Measurements from ENCODE around the gene WDR77. TPM values are rescaled to one million over a fixed set of nuclear protein-coding genes. Genes with fewer than 3 reads are reported as not detected.

Gene WDR77
- total RNA-seq, 1 experiment from 2014 or later = 42.5 TPM

DNA sequence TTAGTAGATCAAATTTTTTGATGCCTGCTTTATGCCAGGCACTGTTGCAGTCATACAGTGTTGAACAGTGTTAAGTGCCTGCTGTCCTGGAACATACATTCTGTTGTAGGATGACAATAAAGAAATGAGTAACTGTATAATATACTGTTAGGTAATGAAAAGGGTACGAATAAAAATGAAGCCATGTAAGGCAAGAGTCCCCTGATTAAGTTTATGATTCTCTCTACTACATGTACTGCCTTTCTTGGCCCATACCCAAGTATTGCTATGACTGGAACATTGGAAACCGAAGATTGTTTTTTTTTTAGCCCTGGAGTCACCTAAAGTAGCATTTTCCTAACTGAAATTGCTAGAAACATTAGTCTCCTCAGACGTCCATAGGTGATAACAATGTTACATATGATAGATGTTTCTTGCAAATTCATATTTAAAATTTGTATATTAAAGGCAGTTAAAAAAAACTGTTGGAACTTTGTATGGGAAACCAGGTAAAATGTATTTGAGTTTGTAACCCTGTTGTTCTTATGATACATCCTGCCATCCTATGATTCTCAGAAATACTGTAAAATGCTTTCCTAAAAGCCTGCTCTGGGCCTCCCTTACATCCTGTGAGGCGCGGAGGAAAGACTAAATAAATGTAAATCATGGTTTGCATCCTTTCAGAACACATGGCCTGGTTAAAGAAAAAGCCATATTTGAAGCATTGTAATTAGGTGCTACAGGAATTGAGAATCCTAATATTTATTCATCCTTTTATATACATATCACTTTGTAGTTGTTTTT, 6.0 kb upstream of the WDR77 start (continued):
- no peak for TF ChIP-seq CTCF (IDR thresholded peaks at IDR 0.05 in 2 of 3, conservative IDR thresholded peaks at IDR 0.05 in 1 of 3; ENCODE audit: borderline replicate concordance in 1 of 3, insufficient read depth in 1 of 3, low read depth in 2 of 3, low read length in 2 of 3)
- no peak for TF ChIP-seq SRF (IDR thresholded peaks at IDR 0.05; ENCODE audit: low read depth)
- no peak for TF ChIP-seq CBX3 (IDR thresholded peaks at IDR 0.05; ENCODE audit: low read depth)
- TF ChIP-seq CEBPB (IDR thresholded peaks at IDR 0.05; ENCODE audit: low read depth) = no peak
- TF ChIP-seq RAD21 (IDR thresholded peaks at IDR 0.05; ENCODE audit: low read depth) = no peak
- no peak for TF ChIP-seq EGR1 (IDR thresholded peaks at IDR 0.05; ENCODE audit: low read depth)
- no peak for TF ChIP-seq POLR2A (IDR thresholded peaks at IDR 0.05; ENCODE audit: borderline replicate concordance, extremely low read depth, insufficient read depth, insufficient read length)
- TF ChIP-seq SP1 (IDR thresholded peaks at IDR 0.05; ENCODE audit: low read depth) = no peak
- no peak for TF ChIP-seq FOSL1 (IDR thresholded peaks at IDR 0.05; ENCODE audit: low read depth)
- TF ChIP-seq EZH2 (IDR thresholded peaks at IDR 0.05) = no peak

- no peak overlapping the region for H3K4me3 ChIP-seq (replicated peaks in 1 of 2; ENCODE audit: low read depth in 1 of 2, low read length in 2 of 2)
- peaks cover 12% of the 10 kb centered on the region for H4K20me1 ChIP-seq (ENCODE audit: insufficient read depth)
- CTCF ChIA-PET = no interaction called here
- peaks cover 96% of the 10 kb centered on the region for H3K79me2 ChIP-seq (ENCODE audit: insufficient read depth, low read length)
- no peaks in the 10 kb centered on the region for H3K9me2 ChIP-seq (ENCODE audit: insufficient read depth)
- peaks cover 30 to 33% of the 10 kb centered on the region in 2 experiments; a peak in 3 of 4 replicates for H3K36me3 ChIP-seq (ENCODE audit: control insufficient read depth in 1 of 2, insufficient read depth in 2 of 2, low read length in 2 of 2)
- intact Hi-C loops (cut with micrococcal nuclease) = no loop called here
- no peaks in the 10 kb centered on the region for H3K9me3 ChIP-seq (ENCODE audit: control insufficient read depth in 1 of 2, insufficient read depth in 1 of 2, low read depth in 1 of 2, low read length in 2 of 2)
- no TSS peak for BruUV-seq (replicated peaks)
- ATAC-seq (no peak), DNase-seq (ENCODE audit: low read depth, low spot score) (no peak)
- H3K9ac ChIP-seq (ENCODE audit: low read length) = no peak overlapping the region
- no peaks in the 10 kb centered on the region for H3K27me3 ChIP-seq (ENCODE audit: insufficient read depth, low read length)
- no peak overlapping the region for H3K4me2 ChIP-seq (ENCODE audit: low read length)
- H3K4me1 ChIP-seq (ENCODE audit: control insufficient read depth in 1 of 2, insufficient read depth in 2 of 2, low read length in 2 of 2) = peaks cover 6 to 11% of the 10 kb centered on the region in 2 experiments; a peak in 2 of 4 replicates
- RAD21 ChIA-PET (ENCODE audit: low non-redundant PET in 1 of 2, low total read pairs in 2 of 2, uncharacterized antibody in 2 of 2, unreplicated experiment in 2 of 2) = no interaction called here
- POLR2A ChIA-PET = no interaction called here
- H3K27ac ChIP-seq (ENCODE audit: low read depth, low read length) = no peak overlapping the region
- H2AFZ ChIP-seq (ENCODE audit: low read depth, low read length, poor library complexity, severe bottlenecking) = no peak overlapping the region
- no peak for TF ChIP-seq YY1 (IDR thresholded peaks at IDR 0.05; ENCODE audit: extremely low read depth, insufficient replicate concordance, low read depth, low read length)
- no peak for TF ChIP-seq POLR2AphosphoS5 (IDR thresholded peaks at IDR 0.05; ENCODE audit: low read depth, low read length)
- TF ChIP-seq REST (IDR thresholded peaks at IDR 0.05; ENCODE audit: low read depth) = no peak
- no peak for TF ChIP-seq FOSL1 (IDR thresholded peaks at IDR 0.05; ENCODE audit: low read depth)
- TF ChIP-seq MAX (IDR thresholded peaks at IDR 0.05) = no peak
- TF ChIP-seq ZBTB33 (IDR thresholded peaks at IDR 0.05; ENCODE audit: extremely low read depth, insufficient replicate concordance, low read length) = no peak
- no peak for TF ChIP-seq EZH2phosphoT487 (IDR thresholded peaks at IDR 0.05; ENCODE audit: borderline replicate concordance)
These were observed 4.7 kb upstream of the WDR77 start for GRCh38 chr1:111453706-111454105.
